WTC11 (cell line): Measurements from ENCODE around the gene KCNIP3. TPM values are rescaled to one million over a fixed set of nuclear protein-coding genes. Genes with fewer than 3 reads are reported as not detected.

Experiments used
- ATAC-seq: fragments of 200-7000 bp; cut with Tn5 transposase; 2 replicates; pipeline ENCODE4 v1.10.0; 2021; ENCODE audit warnings: mild to moderate bottlenecking, moderate library complexity
- CTCF ChIA-PET: fragments of 300-600 bp; sonication (Branson Sonifier 250); formaldehyde crosslinking; loops from one replicate; lab custom pipeline; 2021; ENCODE audit warnings: antibody characterized with exemption; lab: Charles Lee
- POLR2A ChIA-PET: fragments of 350-600 bp; sonication (Branson Sonifier 250); formaldehyde crosslinking; loops from one replicate; lab custom pipeline; 2021; ENCODE audit warnings: antibody characterized with exemption; lab: Charles Lee
- DNase-seq: peaks from one replicate; pipeline ENCODE4 v3.0.0; 2021; ENCODE audit warnings: low spot score
- H3K27ac Mint-ChIP-seq: 2 replicates; pipeline ENCODE4 v1.8.0; 2021; ENCODE audit warnings: mixed read lengths
- H3K27me3 Mint-ChIP-seq: 2 replicates; pipeline ENCODE4 v1.8.0; 2021; ENCODE audit warnings: low read depth, mild to moderate bottlenecking, moderate library complexity, mixed read lengths
- H3K36me3 Mint-ChIP-seq: 2 replicates; pipeline ENCODE4 v1.8.0; 2021; ENCODE audit warnings: mixed read lengths
- H3K4me1 Mint-ChIP-seq: 2 replicates; pipeline ENCODE4 v1.8.0; 2022; ENCODE audit warnings: mixed read lengths
- H3K4me3 Mint-ChIP-seq: 2 replicates; pipeline ENCODE4 v1.8.0; 2021; ENCODE audit warnings: mild to moderate bottlenecking, moderate library complexity, mixed read lengths
- H3K9me3 Mint-ChIP-seq: 2 replicates; pipeline ENCODE4 v1.8.0; 2021; ENCODE audit warnings: mixed read lengths
- ESRRA ChIP-seq: sonication (generic); formaldehyde crosslinking; IDR thresholded peaks from 2 replicates; pipeline ENCODE4 v1.8.1; 2022; ENCODE audit warnings: mild to moderate bottlenecking, missing genetic modification reagents, borderline replicate concordance
- JUN ChIP-seq: sonication (generic); formaldehyde crosslinking; IDR thresholded peaks from 2 replicates; pipeline ENCODE4 v1.8.0; 2023; ENCODE audit warnings: mild to moderate bottlenecking, missing genetic modification reagents
- KAT7 ChIP-seq: sonication (generic); formaldehyde crosslinking; IDR thresholded peaks from 2 replicates; pipeline ENCODE4 v1.8.1; 2023; ENCODE audit warnings: missing genetic modification reagents, mild to moderate bottlenecking, borderline replicate concordance
- NR1H2 ChIP-seq: sonication (generic); formaldehyde crosslinking; IDR thresholded peaks from 2 replicates; pipeline ENCODE4 v1.9.0; 2021; ENCODE audit warnings: mild to moderate bottlenecking, moderate library complexity, missing genetic modification reagents
- OVOL2 ChIP-seq: fragments of 250-450 bp; sonication (Bioruptor Pico); IDR thresholded peaks from 2 replicates; pipeline ENCODE4 v1.9.0; 2021; ENCODE audit warnings: mild to moderate bottlenecking, borderline replicate concordance
- RORB ChIP-seq: fragments of 250-450 bp; sonication (Bioruptor Pico); IDR thresholded peaks from 2 replicates; pipeline ENCODE4 v1.9.0; 2021; ENCODE audit warnings: mild to moderate bottlenecking
- ZNF138 ChIP-seq: sonication (generic); formaldehyde crosslinking; conservative IDR thresholded peaks from 2 replicates; pipeline ENCODE4 v1.8.1; 2022; ENCODE audit warnings: mild to moderate bottlenecking, moderate library complexity, missing genetic modification reagents
- ZNF396 ChIP-seq: fragments of 250-450 bp; sonication (Bioruptor Pico); IDR thresholded peaks from 2 replicates; pipeline ENCODE4 v1.8.0; 2021; ENCODE audit warnings: mild to moderate bottlenecking, moderate library complexity, borderline replicate concordance
- ZNF423 ChIP-seq: fragments of 250-450 bp; sonication (Bioruptor Pico); IDR thresholded peaks from 2 replicates; pipeline ENCODE4 v2.1.2; 2022; ENCODE audit warnings: mild to moderate bottlenecking, moderate library complexity
- total RNA-seq: library from RNA; stranded (reverse); gene quantifications from 3 replicates; pipeline ENCODE4 v1.2.3, GENCODE V29; 2021
- TF ChIP-seq, protein P1 (sequence below): fragments of 250-450 bp; sonication (Bioruptor Pico); IDR thresholded peaks from 2 replicates; pipeline ENCODE4 v1.9.0; 2021; ENCODE audit warnings: moderate library complexity, mild to moderate bottlenecking, inconsistent platforms, borderline replicate concordance
- TF ChIP-seq, protein P2 (sequence below): sonication (generic); formaldehyde crosslinking; IDR thresholded peaks from 2 replicates; pipeline ENCODE4 v1.8.1; 2023; ENCODE audit warnings: mild to moderate bottlenecking, missing genetic modification reagents, borderline replicate concordance
- TF ChIP-seq, protein P3 (sequence below): sonication (generic); formaldehyde crosslinking; IDR thresholded peaks from 2 replicates; pipeline ENCODE4 v1.8.1; 2022; ENCODE audit warnings: missing genetic modification reagents, borderline replicate concordance
- TF ChIP-seq, protein P4 (sequence below): sonication (generic); formaldehyde crosslinking; conservative IDR thresholded peaks from 2 replicates; pipeline ENCODE4 v1.8.1; 2023; ENCODE audit warnings: mild to moderate bottlenecking, low read depth, missing genetic modification reagents, moderate library complexity
- TF ChIP-seq, protein P5 (sequence below): fragments of 250-450 bp; sonication (Bioruptor Pico); IDR thresholded peaks from 2 replicates; pipeline ENCODE4 v1.9.0; 2021; ENCODE audit warnings: mild to moderate bottlenecking
- TF ChIP-seq, protein P6 (sequence below): sonication (generic); formaldehyde crosslinking; IDR thresholded peaks from 2 replicates; pipeline ENCODE4 v1.8.0; 2022; ENCODE audit warnings: mild to moderate bottlenecking, missing genetic modification reagents
- TF ChIP-seq, protein P7 (sequence below): sonication (generic); formaldehyde crosslinking; IDR thresholded peaks from 2 replicates; pipeline ENCODE4 v1.8.1; 2023; ENCODE audit warnings: mild to moderate bottlenecking, missing genetic modification reagents, moderate library complexity

Gene KCNIP3
- total RNA-seq, 1 experiment from 2014 or later = 2.1 TPM

DNA sequence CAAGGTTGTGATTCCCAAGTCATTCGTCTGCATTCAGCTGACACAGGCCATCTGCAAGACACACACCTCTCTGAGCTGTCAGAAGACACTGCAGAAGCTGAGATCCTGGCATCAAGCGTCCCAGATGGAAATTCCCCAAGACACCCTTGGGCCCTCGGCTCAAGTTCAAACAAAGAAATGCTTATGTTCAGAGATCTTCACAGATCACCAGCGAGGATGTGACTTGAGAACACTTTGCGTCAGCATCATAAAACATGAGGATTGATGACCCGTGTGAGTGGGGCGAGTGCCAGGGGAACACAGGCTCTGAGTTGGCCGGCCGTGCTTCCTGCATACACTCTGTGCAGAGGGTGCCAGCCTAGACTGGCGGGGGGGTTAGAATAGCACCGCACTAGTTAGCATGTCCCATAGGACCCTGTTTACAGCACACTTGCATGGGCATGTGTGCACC, 36.8 kb downstream of the KCNIP3 start:
- no peak overlapping the region for H3K27ac Mint-ChIP-seq
- H3K4me3 Mint-ChIP-seq = no peak overlapping the region
- DNase-seq (no peak), ATAC-seq (no peak)
- no peak for TF ChIP-seq ZNF423 (CRISPR knock-in tag)
- no peak for TF ChIP-seq RORB (CRISPR knock-in tag)
- TF ChIP-seq, protein P1, sequence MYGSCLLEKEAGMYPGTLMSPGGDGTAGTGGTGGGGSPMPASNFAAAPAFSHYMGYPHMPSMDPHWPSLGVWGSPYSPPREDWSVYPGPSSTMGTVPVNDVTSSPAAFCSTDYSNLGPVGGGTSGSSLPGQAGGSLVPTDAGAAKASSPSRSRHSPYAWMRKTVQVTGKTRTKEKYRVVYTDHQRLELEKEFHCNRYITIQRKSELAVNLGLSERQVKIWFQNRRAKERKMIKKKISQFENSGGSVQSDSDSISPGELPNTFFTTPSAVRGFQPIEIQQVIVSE = no peak
- no peak for TF ChIP-seq ESRRA (CRISPR knock-in tag)
- TF ChIP-seq, protein P2, sequence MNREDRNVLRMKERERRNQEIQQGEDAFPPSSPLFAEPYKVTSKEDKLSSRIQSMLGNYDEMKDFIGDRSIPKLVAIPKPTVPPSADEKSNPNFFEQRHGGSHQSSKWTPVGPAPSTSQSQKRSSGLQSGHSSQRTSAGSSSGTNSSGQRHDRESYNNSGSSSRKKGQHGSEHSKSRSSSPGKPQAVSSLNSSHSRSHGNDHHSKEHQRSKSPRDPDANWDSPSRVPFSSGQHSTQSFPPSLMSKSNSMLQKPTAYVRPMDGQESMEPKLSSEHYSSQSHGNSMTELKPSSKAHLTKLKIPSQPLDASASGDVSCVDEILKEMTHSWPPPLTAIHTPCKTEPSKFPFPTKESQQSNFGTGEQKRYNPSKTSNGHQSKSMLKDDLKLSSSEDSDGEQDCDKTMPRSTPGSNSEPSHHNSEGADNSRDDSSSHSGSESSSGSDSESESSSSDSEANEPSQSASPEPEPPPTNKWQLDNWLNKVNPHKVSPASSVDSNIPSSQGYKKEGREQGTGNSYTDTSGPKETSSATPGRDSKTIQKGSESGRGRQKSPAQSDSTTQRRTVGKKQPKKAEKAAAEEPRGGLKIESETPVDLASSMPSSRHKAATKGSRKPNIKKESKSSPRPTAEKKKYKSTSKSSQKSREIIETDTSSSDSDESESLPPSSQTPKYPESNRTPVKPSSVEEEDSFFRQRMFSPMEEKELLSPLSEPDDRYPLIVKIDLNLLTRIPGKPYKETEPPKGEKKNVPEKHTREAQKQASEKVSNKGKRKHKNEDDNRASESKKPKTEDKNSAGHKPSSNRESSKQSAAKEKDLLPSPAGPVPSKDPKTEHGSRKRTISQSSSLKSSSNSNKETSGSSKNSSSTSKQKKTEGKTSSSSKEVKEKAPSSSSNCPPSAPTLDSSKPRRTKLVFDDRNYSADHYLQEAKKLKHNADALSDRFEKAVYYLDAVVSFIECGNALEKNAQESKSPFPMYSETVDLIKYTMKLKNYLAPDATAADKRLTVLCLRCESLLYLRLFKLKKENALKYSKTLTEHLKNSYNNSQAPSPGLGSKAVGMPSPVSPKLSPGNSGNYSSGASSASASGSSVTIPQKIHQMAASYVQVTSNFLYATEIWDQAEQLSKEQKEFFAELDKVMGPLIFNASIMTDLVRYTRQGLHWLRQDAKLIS (CRISPR knock-in tag) = no peak
- no peak for TF ChIP-seq KAT7 (CRISPR knock-in tag)
- TF ChIP-seq OVOL2 (CRISPR knock-in tag) = no peak
- TF ChIP-seq, protein P3, sequence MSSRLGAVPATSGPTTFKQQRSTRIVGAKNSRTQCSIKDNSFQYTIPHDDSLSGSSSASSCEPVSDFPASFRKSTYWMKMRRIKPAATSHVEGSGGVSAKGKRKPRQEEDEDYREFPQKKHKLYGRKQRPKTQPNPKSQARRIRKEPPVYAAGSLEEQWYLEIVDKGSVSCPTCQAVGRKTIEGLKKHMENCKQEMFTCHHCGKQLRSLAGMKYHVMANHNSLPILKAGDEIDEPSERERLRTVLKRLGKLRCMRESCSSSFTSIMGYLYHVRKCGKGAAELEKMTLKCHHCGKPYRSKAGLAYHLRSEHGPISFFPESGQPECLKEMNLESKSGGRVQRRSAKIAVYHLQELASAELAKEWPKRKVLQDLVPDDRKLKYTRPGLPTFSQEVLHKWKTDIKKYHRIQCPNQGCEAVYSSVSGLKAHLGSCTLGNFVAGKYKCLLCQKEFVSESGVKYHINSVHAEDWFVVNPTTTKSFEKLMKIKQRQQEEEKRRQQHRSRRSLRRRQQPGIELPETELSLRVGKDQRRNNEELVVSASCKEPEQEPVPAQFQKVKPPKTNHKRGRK (CRISPR knock-in tag) = no peak
- TF ChIP-seq, protein P4, sequence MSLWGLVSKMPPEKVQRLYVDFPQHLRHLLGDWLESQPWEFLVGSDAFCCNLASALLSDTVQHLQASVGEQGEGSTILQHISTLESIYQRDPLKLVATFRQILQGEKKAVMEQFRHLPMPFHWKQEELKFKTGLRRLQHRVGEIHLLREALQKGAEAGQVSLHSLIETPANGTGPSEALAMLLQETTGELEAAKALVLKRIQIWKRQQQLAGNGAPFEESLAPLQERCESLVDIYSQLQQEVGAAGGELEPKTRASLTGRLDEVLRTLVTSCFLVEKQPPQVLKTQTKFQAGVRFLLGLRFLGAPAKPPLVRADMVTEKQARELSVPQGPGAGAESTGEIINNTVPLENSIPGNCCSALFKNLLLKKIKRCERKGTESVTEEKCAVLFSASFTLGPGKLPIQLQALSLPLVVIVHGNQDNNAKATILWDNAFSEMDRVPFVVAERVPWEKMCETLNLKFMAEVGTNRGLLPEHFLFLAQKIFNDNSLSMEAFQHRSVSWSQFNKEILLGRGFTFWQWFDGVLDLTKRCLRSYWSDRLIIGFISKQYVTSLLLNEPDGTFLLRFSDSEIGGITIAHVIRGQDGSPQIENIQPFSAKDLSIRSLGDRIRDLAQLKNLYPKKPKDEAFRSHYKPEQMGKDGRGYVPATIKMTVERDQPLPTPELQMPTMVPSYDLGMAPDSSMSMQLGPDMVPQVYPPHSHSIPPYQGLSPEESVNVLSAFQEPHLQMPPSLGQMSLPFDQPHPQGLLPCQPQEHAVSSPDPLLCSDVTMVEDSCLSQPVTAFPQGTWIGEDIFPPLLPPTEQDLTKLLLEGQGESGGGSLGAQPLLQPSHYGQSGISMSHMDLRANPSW = no peak
- TF ChIP-seq, protein P5, sequence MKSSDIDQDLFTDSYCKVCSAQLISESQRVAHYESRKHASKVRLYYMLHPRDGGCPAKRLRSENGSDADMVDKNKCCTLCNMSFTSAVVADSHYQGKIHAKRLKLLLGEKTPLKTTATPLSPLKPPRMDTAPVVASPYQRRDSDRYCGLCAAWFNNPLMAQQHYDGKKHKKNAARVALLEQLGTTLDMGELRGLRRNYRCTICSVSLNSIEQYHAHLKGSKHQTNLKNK (CRISPR knock-in tag) = no peak
- no peak for TF ChIP-seq JUN (CRISPR knock-in tag)
- TF ChIP-seq ZNF396 (CRISPR knock-in tag) = no peak
- TF ChIP-seq NR1H2 (CRISPR knock-in tag) = no peak
- TF ChIP-seq, protein P6, sequence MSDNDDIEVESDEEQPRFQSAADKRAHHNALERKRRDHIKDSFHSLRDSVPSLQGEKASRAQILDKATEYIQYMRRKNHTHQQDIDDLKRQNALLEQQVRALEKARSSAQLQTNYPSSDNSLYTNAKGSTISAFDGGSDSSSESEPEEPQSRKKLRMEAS = no peak
- TF ChIP-seq, protein P7, sequence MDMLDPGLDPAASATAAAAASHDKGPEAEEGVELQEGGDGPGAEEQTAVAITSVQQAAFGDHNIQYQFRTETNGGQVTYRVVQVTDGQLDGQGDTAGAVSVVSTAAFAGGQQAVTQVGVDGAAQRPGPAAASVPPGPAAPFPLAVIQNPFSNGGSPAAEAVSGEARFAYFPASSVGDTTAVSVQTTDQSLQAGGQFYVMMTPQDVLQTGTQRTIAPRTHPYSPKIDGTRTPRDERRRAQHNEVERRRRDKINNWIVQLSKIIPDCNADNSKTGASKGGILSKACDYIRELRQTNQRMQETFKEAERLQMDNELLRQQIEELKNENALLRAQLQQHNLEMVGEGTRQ (CRISPR knock-in tag) = no peak
- TF ChIP-seq ZNF138 = no peak
- ChIA-PET POLR2A (no interaction called here), CTCF (no interaction called here)
- no peaks in the 10 kb centered on the region for H3K9me3 Mint-ChIP-seq
- H3K36me3 Mint-ChIP-seq = no peaks in the 10 kb centered on the region
- H3K27me3 Mint-ChIP-seq = no peaks in the 10 kb centered on the region; the same call in 1 of the 2 replicates
- no peaks in the 10 kb centered on the region for H3K4me1 Mint-ChIP-seq
